OCI-LY7 (cell line): Measurements from ENCODE around the gene G6PC3. TPM values are rescaled to one million over a fixed set of nuclear protein-coding genes. Genes with fewer than 3 reads are reported as not detected.

ENCODE experiments used
- BruUV-seq: library from RNA; stranded (reverse); fragments of 400-500 nt; replicated peaks from 2 replicates; lab custom pipeline; 2021; lab: Mats Ljungman, UMichigan
- CTCF ChIA-PET: fragments of 300-600 bp; sonication (Branson Sonifier 250); formaldehyde crosslinking; loops from one replicate; lab custom pipeline; 2022; ENCODE audit warnings: antibody characterized with exemption; ENCODE audit not compliant: unreplicated experiment; lab: Charles Lee
- POLR2A ChIA-PET: fragments of 300-600 bp; sonication (Branson Sonifier 250); formaldehyde crosslinking; loops from one replicate; lab custom pipeline; 2022; ENCODE audit warnings: antibody characterized with exemption; lab: Charles Lee
- DNase-seq: peaks from one replicate; pipeline ENCODE4 v3.0.0-alpha.2; 2015; ENCODE audit warnings: low spot score
- H2AFZ ChIP-seq: fragments of 200-600 bp; sonication (generic), shearing (Covaris generic); 2 replicates; pipeline ENCODE4 v1.6.1; 2014; ENCODE audit warnings: mild to moderate bottlenecking, antibody characterized with exemption, low read length, moderate library complexity
- H3K27ac ChIP-seq: fragments of 200-600 bp; sonication (generic); 2 replicates; pipeline ENCODE4 v1.5.1; 2014; ENCODE audit warnings: mixed run types, low read depth, mild to moderate bottlenecking, moderate library complexity, low read length, inconsistent platforms; ENCODE audit not compliant: poor library complexity, severe bottlenecking
- H3K36me3 ChIP-seq: fragments of 200-600 bp; sonication (generic); 2 replicates; pipeline ENCODE4 v1.6.1; 2014; ENCODE audit warnings: mild to moderate bottlenecking, antibody characterized with exemption, low read length, moderate library complexity, mixed read lengths; ENCODE audit not compliant: insufficient read depth
- H3K4me1 ChIP-seq: fragments of 200-600 bp; sonication (generic); 2 replicates; pipeline ENCODE4 v1.5.1; 2014; ENCODE audit warnings: mild to moderate bottlenecking, low read length; ENCODE audit not compliant: insufficient read depth, poor library complexity, severe bottlenecking
- H3K4me2 ChIP-seq: fragments of 200-600 bp; sonication (generic); 2 replicates; pipeline ENCODE4 v1.6.1; 2014; ENCODE audit warnings: mild to moderate bottlenecking, low read length
- H3K4me3 ChIP-seq: fragments of 200-600 bp; sonication (generic); 2 replicates; pipeline ENCODE4 v1.5.1; 2014; ENCODE audit warnings: mild to moderate bottlenecking, low read depth, low read length; ENCODE audit not compliant: poor library complexity, severe bottlenecking
- H3K79me2 ChIP-seq: fragments of 200-600 bp; sonication (generic); 2 replicates; pipeline ENCODE4 v1.6.1; 2016; ENCODE audit warnings: low read depth, mild to moderate bottlenecking, low read length, moderate library complexity, mixed read lengths; ENCODE audit not compliant: insufficient read depth
- H3K9me2 ChIP-seq: fragments of 200-600 bp; sonication (generic); 2 replicates; pipeline ENCODE4 v1.6.1; 2016; ENCODE audit warnings: mild to moderate bottlenecking, low read length, mixed read lengths; ENCODE audit not compliant: insufficient read depth
- H3K9me3 ChIP-seq: fragments of 200-600 bp; sonication (generic); 2 replicates; pipeline ENCODE4 v1.6.1; 2014; ENCODE audit warnings: mild to moderate bottlenecking, mixed run types, low read length, mixed read lengths
- H4K20me1 ChIP-seq: fragments of 200-600 bp; sonication (generic); 2 replicates; pipeline ENCODE4 v1.6.1; 2014; ENCODE audit warnings: mild to moderate bottlenecking, antibody characterized with exemption, low read length, moderate library complexity, mixed read lengths; ENCODE audit not compliant: insufficient read depth
- EZH2phosphoT487 ChIP-seq: fragments of 200-600 bp; sonication (generic); IDR thresholded peaks from 2 replicates; pipeline ENCODE4 v1.6.1; 2018; ENCODE audit warnings: low read depth, borderline replicate concordance, mild to moderate bottlenecking, mixed run types, antibody characterized with exemption, low read length, moderate library complexity, mixed read lengths
- intact Hi-C: fragments of 100-400 bp; cut with micrococcal nuclease; formaldehyde crosslinking; loops from one replicate; pipeline ENCODE4 v1.10.0; 2022; ENCODE audit not compliant: unreplicated experiment
- total RNA-seq, 2 experiments: library from RNA; depleted of rRNA in 1 of 2; stranded (reverse); fragments of >200 nt in 1 of 2; shearing (Covaris generic) in 1 of 2; gene quantifications; 2 replicates each; pipeline ENCODE4 v1.2.3, GENCODE V29; 2014 to 2022
- TF ChIP-seq, protein P1 (sequence below): fragments of 200-600 bp; sonication (generic); conservative IDR thresholded peaks from 2 replicates; pipeline ENCODE4 v1.5.1; 2014; ENCODE audit warnings: mild to moderate bottlenecking, antibody characterized with exemption, low read length, moderate library complexity, mixed read lengths

G6PC3 gene
- total RNA-seq, 2 experiments from 2014 or later, result 20.6 to 46.1 TPM

DNA sequence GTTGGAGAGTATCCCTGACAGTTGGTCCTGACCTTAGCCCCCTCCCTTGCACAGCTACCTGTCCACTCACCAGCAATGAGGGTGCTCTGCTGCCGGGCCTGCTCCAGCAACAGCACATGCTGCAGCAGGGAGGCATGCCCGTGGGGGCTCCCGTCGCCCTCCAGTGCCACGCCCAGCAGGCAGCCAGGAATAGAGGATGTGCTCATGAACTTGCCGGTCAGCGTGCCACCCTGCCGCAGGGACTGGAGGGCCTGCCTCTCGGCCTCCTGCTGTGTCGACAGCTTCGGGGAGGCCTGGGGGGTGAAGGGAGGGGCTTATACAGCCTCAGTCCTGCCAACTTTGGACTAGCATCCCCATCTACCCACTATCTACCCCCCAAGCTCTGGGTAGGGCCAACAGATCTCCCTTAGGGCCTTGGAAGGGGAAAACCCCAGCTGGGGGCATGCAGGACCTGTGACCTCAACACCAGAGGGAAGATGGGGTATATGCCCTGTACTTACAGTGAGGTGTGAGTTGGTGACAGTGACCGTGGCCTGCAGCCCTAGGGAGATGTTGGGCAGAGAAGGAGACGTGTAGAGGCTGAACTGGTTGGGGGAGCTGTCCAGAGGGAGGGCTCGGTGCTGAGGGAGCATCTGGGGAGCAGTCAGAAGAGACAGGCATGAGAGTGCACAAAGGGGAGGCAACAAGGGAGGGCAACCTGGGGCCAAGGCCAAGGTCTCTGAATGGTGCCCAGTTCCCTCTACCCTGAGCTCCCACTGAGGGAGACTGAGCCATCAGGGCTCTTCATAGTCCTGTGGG lies 20.9 kb downstream of the G6PC3 start:
- Histone ChIP-seq H3K79me2 (no peaks in the 10 kb centered on the region), H3K4me3 (no peak overlapping the region), H3K9me3 (no peaks in the 10 kb centered on the region), H4K20me1 (no peaks in the 10 kb centered on the region), H3K9me2 (no peaks in the 10 kb centered on the region), H3K4me1 (peaks cover 14% of the 10 kb centered on the region), H3K36me3 (peaks cover 19% of the 10 kb centered on the region), H2AFZ (no peak overlapping the region), H3K4me2 (no peak overlapping the region), H3K27ac (no peak overlapping the region)
- no TSS peak for BruUV-seq
- ChIA-PET POLR2A (no interaction called here), CTCF (no interaction called here)
- no peak for DNase-seq
- no peak for TF ChIP-seq EZH2phosphoT487
- TF ChIP-seq, protein P1, sequence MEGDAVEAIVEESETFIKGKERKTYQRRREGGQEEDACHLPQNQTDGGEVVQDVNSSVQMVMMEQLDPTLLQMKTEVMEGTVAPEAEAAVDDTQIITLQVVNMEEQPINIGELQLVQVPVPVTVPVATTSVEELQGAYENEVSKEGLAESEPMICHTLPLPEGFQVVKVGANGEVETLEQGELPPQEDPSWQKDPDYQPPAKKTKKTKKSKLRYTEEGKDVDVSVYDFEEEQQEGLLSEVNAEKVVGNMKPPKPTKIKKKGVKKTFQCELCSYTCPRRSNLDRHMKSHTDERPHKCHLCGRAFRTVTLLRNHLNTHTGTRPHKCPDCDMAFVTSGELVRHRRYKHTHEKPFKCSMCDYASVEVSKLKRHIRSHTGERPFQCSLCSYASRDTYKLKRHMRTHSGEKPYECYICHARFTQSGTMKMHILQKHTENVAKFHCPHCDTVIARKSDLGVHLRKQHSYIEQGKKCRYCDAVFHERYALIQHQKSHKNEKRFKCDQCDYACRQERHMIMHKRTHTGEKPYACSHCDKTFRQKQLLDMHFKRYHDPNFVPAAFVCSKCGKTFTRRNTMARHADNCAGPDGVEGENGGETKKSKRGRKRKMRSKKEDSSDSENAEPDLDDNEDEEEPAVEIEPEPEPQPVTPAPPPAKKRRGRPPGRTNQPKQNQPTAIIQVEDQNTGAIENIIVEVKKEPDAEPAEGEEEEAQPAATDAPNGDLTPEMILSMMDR, result no peak
- intact Hi-C loops, result no loop called here

DNA sequence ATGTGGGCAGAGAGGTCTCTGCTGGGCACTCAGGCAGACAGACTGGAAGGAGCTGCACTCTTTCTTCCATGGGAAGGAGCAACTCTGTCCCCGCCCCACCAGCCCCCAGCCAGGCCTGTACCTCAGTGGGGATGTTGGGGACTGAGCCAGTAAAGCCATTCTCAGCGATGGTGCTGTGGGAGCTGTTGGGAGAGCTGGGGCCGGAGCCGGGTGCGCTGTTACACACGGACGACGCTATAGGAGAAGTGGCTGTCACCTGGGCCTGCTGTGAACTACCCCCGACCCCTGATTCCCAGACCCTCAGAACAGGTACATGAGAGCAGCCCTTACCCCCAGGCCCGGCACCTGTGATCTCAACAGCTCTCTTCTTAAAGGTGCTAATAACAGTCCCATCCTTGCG lies 21.5 kb downstream of the G6PC3 start:
- Histone ChIP-seq H3K36me3 (peaks cover 19% of the 10 kb centered on the region), H3K27ac (no peak overlapping the region), H3K4me2 (no peak overlapping the region), H4K20me1 (no peaks in the 10 kb centered on the region), H3K79me2 (no peaks in the 10 kb centered on the region), H3K4me1 (peaks cover 14% of the 10 kb centered on the region), H2AFZ (no peak overlapping the region), H3K4me3 (no peak overlapping the region), H3K9me2 (no peaks in the 10 kb centered on the region), H3K9me3 (no peaks in the 10 kb centered on the region)
- DNase-seq, result no peak
- intact Hi-C loops, result no loop called here
- no TSS peak for BruUV-seq
- CTCF ChIA-PET, result no interaction called here
- POLR2A ChIA-PET, result no interaction called here
- TF ChIP-seq EZH2phosphoT487, result no peak

DNA sequence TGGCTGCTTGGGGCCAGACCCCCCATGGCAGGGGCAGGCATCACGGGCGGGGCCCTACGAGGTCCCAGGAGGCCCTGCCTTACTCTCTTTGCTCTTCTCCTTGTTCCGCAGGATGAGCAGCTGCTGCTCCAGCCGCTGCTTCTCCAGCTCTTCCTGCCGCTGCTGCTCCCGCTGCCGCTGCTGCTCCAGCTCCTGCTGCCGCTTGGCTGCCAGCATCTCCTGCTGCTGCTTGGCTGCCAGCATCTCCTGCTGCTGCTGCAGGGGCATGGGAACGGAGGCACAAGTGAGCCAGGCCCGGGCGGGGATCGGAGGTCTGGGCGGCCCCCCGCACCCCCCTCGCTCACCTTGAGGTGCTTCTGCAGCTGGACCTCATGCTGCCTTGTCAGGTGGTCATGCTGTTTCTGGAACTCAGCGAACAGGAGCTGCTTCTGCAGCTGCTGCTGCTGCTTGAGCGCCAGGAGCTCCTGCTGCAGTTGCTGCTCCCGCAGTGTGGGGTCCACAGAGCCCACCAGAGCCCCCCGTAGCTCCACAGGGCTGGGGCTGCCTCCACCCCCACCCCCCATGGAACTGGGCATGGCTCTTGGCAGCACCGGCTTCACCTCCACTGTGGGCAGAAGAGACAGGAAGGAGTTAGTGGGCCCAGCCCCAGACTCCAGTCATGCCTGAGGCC lies 22.8 kb downstream of the G6PC3 start:
- intact Hi-C loops, result no loop called here
- peaks cover 18% of the 10 kb centered on the region for H3K36me3 ChIP-seq
- peaks cover 14% of the 10 kb centered on the region for H3K4me1 ChIP-seq
- H3K9me3 ChIP-seq, result no peaks in the 10 kb centered on the region
- no peak overlapping the region for H3K4me2 ChIP-seq
- CTCF ChIA-PET, result no interaction called here
- no peak for DNase-seq
- H2AFZ ChIP-seq, result no peak overlapping the region
- H3K4me3 ChIP-seq, result no peak overlapping the region
- BruUV-seq, result no TSS peak
- H3K9me2 ChIP-seq, result no peaks in the 10 kb centered on the region
- POLR2A ChIA-PET, result no interaction called here
- no peak overlapping the region for H3K27ac ChIP-seq
- TF ChIP-seq EZH2phosphoT487, result no peak
- TF ChIP-seq, protein P1, result no peak
- H4K20me1 ChIP-seq, result no peaks in the 10 kb centered on the region
- no peaks in the 10 kb centered on the region for H3K79me2 ChIP-seq
